ENCODE measurements around the gene ENDOD1. TPM values are rescaled to one million over a fixed set of nuclear protein-coding genes. Genes with fewer than 3 reads are reported as not detected.

Gene ENDOD1
- total RNA-seq, 1 donor from 2014 or later = 47.9 TPM

DNA sequence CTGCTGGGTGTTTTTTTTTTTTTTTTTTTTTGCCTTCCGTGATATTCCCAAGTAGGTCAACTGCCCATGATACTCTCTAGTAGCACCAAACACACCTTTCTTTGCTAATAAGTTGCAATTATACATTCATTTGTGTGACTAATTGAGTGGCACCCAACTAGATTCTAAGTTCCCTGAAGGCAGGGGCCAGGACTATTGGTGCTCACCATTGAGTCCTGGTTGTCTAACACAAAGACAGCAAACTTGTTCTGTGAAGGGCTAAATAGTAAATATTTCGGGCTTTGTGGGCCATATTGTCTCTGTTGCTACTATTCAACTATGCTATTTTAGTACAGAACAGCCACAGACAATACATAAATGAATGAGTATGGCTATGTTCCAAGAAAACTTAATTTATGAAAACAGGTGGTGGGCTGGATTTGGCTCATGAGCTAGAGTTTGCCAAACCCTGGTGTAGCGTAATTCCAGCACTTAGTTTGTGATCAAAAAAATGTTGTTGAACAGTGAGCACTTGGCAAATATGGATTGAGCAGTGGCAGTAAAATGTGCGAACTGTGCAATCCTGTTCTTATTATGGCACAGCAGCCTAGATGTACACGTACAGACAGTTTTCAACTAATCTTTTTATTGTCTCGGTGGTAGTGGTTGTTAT, 11.3 kb downstream of the ENDOD1 start:
- DNase-seq (ENCODE audit: extremely low spot score in 2 of 2) = no peak
- Histone ChIP-seq H3K4me3 (no peak overlapping the region), H3K27ac (no peak overlapping the region), H3K27me3 (no peaks in the 10 kb centered on the region), H3K36me3 (no peaks in the 10 kb centered on the region), H3K4me1 (peaks cover 36% of the 10 kb centered on the region), H3K9me3 (no peaks in the 10 kb centered on the region)
- intact Hi-C loops (cut with DNase I) = no loop called here
- TF ChIP-seq POLR2A (IDR thresholded peaks at IDR 0.05) (no peak), CTCF (IDR thresholded peaks at IDR 0.05) (no peak), POLR2AphosphoS5 (IDR thresholded peaks at IDR 0.05; ENCODE audit: insufficient read depth in 1 of 2, low read depth in 1 of 2) (no peak)

DNA sequence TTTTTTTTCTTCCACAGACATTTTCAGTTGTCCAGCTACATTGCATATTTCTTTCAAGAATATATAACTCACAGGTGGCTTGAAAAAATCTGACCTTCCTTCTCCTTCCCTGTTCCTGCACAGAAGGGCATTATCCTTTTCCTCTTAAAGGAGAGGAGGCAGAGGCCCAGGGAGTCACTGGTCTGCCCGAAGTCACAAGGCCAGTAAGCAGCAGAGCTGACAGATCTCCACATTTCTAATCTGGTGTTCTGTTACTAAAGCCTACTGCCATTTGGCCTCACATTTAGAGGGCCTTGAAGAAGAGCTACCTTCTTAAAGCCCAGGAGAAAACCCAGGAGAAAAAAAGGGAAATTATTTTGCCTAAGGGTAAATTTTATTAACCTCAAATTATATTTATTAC, 12.3 kb downstream of the ENDOD1 start:
- Histone ChIP-seq H3K36me3 (no peaks in the 10 kb centered on the region), H3K4me3 (no peak overlapping the region), H3K27ac (no peak overlapping the region), H3K9me3 (no peaks in the 10 kb centered on the region), H3K27me3 (no peaks in the 10 kb centered on the region), H3K4me1 (peaks cover 39% of the 10 kb centered on the region)
- intact Hi-C loops (cut with DNase I) = no loop called here
- no peak for DNase-seq (ENCODE audit: extremely low spot score in 2 of 2)
- TF ChIP-seq POLR2AphosphoS5 (IDR thresholded peaks at IDR 0.05; ENCODE audit: insufficient read depth in 1 of 2, low read depth in 1 of 2) = no peak
- no peak for TF ChIP-seq CTCF (IDR thresholded peaks at IDR 0.05)

- no peak overlapping the region for H3K27ac ChIP-seq
- no peaks in the 10 kb centered on the region for H3K36me3 ChIP-seq
- no peak overlapping the region for H3K4me3 ChIP-seq
- no peak for DNase-seq (ENCODE audit: extremely low spot score in 2 of 2)
- peaks cover 47% of the 10 kb centered on the region for H3K4me1 ChIP-seq
- TF ChIP-seq CTCF (IDR thresholded peaks at IDR 0.05) (no peak), POLR2AphosphoS5 (IDR thresholded peaks at IDR 0.05; ENCODE audit: insufficient read depth in 1 of 2, low read depth in 1 of 2) (no peak), POLR2A (IDR thresholded peaks at IDR 0.05) (no peak)
- no peaks in the 10 kb centered on the region for H3K9me3 ChIP-seq
- no peaks in the 10 kb centered on the region for H3K27me3 ChIP-seq
- intact Hi-C loops (cut with DNase I) = no loop called here
Observed at GRCh38 chr11:95102733-95103132, 13.1 kb downstream of the ENDOD1 start.

DNA sequence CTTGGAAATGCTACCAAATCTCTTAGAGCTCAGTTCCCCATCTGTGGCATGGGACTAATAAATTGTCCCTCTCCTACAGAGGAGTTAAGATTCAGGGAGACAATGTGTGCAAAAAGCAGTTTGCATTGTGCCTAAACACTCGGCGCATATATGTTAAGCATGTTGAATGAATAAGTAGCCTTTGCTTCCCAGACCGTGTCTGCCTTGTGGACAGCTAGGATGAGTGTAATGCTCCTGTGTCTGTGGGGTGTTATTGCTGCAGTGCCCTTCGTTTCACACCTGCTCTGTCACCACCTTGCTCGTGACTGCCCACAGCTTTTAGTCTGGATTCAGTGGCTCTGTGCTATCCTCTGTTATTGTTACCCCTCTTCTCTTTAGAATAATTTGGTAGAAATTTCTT, 14.1 kb downstream of the ENDOD1 start:
- no peaks in the 10 kb centered on the region for H3K36me3 ChIP-seq

More for the DNA sequence above, 14.1 kb downstream of the ENDOD1 start:
- no peak for TF ChIP-seq POLR2AphosphoS5 (IDR thresholded peaks at IDR 0.05; ENCODE audit: insufficient read depth in 1 of 2, low read depth in 1 of 2)
- no peak for TF ChIP-seq POLR2A (IDR thresholded peaks at IDR 0.05)
- TF ChIP-seq CTCF (IDR thresholded peaks at IDR 0.05) = no peak
- intact Hi-C loops (cut with DNase I) = no loop called here
- no peaks in the 10 kb centered on the region for H3K9me3 ChIP-seq
- no peak overlapping the region for H3K27ac ChIP-seq
- DNase-seq (ENCODE audit: extremely low spot score in 2 of 2) = no peak
- H3K4me3 ChIP-seq = no peak overlapping the region
- no peaks in the 10 kb centered on the region for H3K27me3 ChIP-seq
- peaks cover 49% of the 10 kb centered on the region for H3K4me1 ChIP-seq

All from vagina (tissue), 2 donors.